GM19328 (cell line): ENCODE measurements around the gene CEP85L.

ENCODE experiments used
- ATAC-seq: cut with Tn5 transposase; IDR thresholded peaks from one replicate; pipeline ENCODE4 v1.9.1; 2021; ENCODE audit warnings: mild to moderate bottlenecking, moderate library complexity; ENCODE audit not compliant: unreplicated experiment

Gene CEP85L

GRCh38 chr6:118651282-118652050, at the start of gene CEP85L:
CEP85L (minus strand) TSS chr6:118651591; CDS start chr6:118651269, 322 bp downstream.
- ATAC-seq, result peak; percentile 89

DNA sequence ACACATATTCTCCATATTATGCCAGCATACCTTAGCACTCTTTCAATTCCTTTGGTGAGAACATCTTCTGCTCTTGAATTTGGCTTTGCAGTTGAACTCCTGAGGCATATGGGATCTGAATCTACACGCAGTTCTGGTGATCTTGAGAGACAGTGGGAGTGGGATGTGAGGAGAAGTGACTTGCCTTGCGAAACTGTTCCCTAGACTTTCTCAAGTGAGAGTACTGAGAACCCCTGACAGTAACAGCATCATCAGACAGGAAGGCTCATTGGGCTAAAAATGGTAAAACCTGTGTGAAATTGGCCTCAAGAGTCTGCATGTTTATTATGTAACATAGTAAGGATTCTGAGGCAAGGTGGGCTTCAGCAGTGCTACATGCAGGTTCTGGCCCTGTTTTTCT, 49.1 kb upstream of the CEP85L start:
- no peak for ATAC-seq

- no peak for ATAC-seq
Measured at GRCh38 chr6:118697554-118697953, 46.2 kb upstream of the CEP85L start.

DNA sequence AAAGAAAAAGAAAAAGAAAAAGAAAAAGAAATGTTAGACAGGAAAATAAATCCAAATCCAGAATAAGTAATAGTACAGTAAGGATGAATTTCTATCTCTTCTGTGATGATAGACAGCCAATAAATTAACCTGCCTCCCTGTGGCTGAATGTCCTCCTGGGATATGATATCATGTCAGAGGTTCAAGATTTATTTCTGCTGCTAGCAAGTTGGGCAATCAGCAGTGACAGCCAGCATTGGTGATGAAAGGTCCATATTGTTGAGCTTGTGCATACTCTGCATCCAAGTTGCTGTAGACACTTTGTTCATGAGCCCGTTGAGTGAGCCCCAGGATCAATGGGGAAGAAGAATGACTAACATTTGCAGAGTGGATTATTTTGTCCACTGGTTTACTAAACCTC, 44.9 kb upstream of the CEP85L start:
- no peak for ATAC-seq

DNA sequence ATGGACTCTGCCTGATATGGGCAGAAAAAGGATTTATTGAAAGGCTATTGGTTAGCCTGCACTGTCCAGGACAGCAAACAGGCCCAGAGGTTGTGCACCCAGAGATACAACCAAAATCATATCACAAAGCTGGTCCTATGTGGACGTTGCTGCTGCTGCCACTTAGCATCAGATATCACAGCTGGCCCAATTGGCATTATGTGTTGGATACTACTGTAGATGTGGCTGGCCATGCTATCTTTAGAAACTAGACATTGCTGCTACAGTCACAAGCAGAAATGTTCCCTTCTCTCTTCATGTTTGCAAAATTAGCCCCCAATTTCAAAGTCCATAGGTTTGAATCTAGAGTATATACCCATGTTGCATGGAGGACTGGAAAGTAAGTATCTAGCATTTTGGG, 42.2 kb upstream of the CEP85L start:
- ATAC-seq, result no peak

DNA sequence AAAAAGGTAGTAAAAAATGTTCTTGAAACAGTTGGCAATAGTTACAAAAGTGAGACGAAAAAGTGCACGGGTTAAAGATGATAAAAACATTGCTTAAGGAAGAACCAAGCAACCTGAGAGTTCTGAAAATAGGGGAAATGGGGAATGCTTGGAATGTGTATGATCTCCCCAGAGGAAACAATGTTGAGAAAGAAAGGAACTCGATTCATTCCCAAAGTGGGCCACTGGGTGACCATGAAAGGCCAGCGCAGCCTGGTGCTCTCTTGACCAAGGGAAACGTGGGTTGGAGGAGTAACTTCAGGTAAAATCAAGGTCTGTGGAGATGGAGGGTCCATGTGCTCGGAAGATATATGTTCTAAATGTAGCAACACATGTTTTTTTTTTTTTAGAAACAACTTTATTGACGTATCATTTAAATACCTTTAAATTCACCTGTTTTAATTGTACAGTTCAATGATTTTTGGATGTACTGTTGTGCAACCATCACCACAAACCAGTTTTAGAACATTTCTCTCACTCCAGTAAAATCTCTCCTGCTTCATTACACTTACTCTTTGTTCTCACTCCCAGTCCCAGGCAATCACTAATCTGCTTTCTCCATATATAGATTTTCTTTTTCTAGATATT, 34.5 kb upstream of the CEP85L start:
- no peak for ATAC-seq

DNA sequence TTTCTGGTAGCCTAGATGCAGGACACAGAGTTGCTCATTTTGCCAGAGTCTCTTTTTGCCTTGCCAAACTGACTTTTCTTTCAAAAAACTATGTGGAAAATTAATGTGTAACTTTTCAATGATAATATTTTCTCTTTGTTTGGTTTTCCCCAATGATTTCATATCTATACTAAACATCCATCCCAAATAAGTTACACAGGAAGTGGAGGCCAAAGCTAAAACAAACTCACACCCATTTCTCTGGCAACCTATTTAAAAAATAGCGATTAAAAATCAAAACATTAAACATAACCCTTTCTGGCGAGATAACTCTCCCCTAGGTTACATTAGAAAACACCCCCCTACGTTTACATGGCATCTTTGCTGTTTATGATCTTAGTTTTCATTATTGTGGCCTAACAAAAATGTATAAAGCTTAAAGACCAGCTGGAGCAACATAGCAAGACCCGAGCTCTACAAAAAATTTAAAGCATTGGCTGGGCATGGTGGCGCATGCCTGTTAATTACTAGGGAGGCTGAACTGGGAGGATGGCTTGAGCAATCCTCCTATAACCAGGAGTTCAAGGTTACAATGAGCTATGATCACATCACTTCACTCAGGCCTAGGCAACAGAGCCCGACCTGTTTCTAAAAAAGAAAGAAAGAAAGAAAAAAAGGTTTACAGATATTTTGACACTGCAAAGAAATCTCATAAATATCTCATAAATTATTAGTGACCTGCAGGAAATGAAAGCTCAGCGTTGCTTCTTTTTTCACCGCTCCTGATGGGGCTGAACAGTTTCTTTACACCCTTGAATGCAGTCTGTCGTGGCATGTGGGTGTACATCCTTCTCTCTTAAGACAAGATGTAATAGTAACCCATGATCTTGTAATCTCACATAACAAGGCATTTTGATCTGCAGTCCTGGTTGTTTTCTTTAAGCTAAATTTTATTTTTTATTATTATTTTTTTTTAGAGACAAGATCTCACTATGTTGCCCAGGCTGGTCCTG, 32.8 kb upstream of the CEP85L start:
- no peak for ATAC-seq

- no peak for ATAC-seq
Measured at GRCh38 chr6:118680452-118681095, 29.2 kb upstream of the CEP85L start.

DNA sequence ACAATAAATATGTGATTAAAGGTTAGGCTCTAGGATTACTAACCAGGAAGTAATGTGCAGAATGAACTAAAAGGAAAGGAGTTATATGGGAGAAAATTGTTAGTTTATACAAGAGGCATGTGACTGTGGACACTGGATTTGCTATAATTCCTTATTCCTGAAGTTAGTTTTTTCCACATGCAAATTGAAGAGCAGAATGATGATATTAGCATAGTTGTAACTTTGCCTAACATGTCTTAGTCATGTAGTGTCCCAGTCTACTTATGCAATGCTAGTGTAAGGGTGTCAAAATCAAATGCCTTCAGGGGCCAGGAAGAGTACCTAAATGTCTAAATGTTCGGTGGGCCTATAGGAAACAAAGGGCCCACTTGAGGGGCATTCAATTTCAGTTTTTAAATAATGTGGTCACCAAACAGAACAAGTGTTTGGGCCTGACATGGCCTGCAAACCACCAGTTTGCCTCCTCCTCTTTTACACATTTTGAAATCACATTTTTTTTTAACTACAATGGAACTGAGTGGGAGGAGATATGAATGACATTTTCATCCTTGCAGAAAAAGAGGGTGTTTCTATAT, 28.0 kb upstream of the CEP85L start:
- no peak for ATAC-seq

- ATAC-seq, result no peak
Measured at GRCh38 chr6:118678866-118679265, 27.5 kb upstream of the CEP85L start.

DNA sequence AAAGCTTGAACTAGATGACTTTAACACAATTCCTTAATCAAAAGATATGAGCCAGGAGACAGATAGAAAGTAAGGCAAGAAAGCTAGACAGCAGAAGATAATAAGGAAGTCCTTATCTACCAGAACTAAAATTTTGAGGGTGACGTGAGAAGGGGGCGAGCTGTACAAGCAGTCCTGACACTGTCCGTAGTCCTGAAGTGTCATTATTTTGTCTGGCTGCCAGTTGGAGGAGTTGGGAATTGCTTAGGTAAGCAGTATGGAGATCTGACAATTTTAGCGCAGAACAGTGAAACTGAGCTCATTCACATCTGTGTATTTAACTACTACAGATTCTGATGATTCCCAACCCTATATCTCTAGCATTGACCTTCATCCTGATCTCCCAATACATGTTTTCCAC, 25.8 kb upstream of the CEP85L start:
- no peak for ATAC-seq

- no peak for ATAC-seq
Measured at GRCh38 chr6:118675225-118675624, 23.8 kb upstream of the CEP85L start.

- ATAC-seq, result no peak
Measured at GRCh38 chr6:118674772-118675171, 23.4 kb upstream of the CEP85L start.

GRCh38 chr6:118672678-118673077, 21.3 kb upstream of the CEP85L start:
- ATAC-seq, result no peak

DNA sequence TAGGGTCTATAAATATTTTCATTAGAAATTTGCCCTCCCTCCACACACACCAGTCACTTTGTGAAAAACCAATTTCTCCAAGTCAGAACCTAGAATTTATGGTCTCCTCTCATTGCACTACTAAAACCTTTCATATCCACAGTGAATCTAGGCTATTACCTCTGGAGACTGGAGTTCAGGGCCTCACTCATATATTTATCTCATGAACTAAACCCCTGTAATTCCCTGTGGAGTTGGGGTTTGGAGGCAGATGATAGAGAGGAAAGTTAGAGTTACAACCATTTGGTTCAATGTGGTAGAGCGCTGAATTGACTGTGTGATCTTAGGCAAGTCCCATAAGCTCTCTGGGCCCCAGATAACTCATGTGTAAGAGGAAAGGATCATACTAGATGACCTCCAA, 18.2 kb upstream of the CEP85L start:
- no peak for ATAC-seq

DNA sequence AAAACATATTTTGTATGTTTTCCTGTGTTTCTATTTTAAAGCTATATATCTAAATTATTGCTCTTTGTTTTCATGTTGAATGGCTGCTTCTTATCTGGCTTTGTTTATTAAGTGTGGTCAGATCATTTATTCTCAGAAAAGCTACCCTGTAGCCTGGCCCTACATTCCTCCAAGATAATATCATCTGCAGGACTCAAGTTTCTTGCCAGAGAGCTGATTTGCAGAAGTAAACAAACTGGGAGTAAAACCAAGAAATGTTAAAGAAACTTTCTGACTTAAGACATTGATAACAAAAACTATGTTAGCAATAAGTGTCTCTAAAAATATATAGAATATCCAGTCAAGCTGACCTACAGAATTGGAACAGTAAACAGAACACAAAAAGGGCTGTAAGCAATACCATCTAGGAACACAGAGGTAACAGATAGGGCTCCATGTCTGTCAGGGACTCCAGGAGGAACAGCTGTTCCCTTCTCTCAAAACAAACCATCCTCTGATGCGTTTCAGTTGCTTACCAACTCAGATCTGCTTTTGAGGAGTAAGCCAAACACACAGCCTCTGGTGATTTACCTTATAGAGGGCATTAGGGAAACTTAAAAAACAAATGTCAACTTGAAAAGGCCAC, 17.5 kb upstream of the CEP85L start:
- ATAC-seq, result no peak

DNA sequence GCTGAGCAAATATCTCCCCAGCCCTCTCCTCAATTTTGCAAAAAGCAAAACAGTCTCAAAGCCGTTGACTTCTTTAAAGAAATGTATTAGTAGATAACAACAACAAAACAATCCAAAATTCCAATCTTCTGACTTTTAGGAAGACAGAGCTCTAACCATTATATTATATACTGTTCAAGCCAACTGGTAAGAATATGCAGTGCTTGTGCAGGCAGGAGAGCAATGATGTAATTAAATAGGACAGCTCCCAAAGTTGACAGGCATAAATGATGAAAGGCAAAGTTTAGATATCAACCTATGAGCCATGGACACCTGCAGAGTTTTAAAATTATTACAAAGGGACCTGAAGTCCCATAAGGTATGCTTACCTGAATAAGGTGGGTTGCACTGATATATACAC, 16.6 kb upstream of the CEP85L start:
- no peak for ATAC-seq

DNA sequence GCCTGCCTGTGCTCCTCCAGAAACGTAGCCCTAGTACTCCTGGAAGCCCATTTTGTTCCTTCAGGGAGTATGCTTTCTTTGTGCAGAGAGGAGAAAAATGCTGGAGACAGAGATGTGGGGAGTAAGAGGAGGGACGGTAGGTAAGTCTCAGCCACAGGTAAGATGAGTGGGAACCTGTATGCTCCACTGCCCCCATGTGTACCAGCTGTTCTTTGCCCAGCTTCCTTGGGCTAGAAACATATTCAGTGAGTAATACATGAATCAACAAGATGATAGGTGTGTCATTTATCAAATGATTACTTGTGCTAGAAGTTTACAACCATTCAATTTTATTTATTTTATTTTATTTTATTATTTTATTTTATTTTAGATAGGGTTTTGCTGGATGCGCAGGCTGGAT, 13.6 kb upstream of the CEP85L start:
- no peak for ATAC-seq

GRCh38 chr6:118663993-118664985, 12.9 kb upstream of the CEP85L start:
- ATAC-seq, result no peak
